ENCODE data around the gene DLX1. TPM values are rescaled to one million over a fixed set of nuclear protein-coding genes. Genes with fewer than 3 reads are reported as not detected.

DLX1 gene
- total RNA-seq, 2 donors from 2014 or later: not detected

DNA sequence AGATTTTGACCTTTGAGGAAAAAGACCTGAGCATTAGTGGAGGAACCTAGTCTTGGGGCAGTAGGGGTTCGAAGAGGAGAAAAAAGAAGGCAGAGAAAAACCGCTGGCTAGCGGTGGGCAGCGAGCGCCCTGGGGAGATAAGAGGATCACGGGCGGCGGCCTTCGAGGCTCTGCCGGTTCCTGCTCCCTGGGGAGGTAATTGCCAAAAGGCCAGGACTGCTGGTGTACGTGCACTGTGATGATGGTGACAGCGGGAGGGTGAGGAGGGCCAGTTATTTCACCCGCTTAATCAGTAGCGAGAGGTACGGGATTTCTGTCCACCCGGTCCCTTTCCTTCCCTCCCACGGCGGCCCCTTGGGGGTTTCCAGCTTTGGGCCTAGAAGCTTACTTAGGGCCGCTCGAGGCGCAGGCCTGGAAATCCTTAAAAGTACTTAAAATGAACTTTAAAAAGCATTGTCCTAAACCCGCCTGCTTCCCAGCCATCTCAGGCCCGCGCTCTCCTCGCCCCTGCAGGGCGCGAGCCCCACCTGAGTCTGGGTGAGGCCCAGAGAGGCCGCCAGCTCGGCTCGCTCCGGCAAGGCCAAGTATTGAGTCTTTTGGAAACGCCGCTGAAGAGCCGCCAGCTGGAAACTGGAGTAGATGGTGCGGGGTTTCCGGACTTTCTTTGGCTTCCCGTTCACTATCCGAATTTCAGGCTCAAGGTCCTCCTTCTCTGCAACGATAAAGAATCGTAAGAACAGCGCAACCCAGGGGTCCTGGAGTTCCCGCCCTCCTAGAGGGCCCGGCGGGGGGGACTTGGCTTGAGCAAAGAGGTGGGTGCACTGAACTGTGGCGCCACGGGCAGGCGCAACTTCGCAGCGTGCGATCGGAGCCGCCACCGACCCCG lies 15.9 kb downstream of the DLX1 start:
- H3K27me3 Mint-ChIP-seq: peaks cover 81% of the 10 kb centered on the region
- DNase-seq: no peak

DNA sequence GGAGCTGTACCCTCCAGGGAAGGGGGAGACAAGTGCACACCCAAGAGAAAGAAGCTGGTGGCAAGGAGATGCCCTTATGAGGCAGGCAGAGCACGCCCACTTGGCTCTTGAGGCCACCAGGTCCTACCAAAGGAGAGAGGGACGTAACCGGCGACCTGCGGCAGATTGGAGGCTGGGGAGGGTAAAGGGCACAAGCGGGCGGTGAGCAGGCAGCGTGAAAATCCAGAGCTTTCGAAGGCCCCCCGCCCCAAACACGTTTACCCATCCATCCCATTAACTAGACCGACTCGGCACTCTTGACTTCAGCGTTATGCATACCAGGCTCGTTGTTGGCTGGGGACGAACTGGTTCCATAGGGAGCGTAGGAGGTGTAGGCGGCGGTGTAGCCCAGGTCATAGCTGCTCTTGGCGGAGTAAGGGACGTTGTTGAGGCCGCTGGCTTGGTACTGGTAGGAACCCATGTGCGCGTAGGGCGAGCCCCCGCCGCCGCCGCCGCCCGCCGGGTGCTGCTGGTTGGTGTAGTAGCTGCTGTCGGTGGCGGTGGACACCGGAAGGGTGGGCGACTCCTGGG lies 16.6 kb downstream of the DLX1 start:
- Mint-ChIP-seq H3K4me1 (peaks cover 39% of the 10 kb centered on the region), H3K36me3 (ENCODE audit: low read depth) (peaks cover 6% of the 10 kb centered on the region), H3K4me3 (peak overlapping the region; percentile 94), H3K27ac (peak overlapping the region; percentile 54), H3K27me3 (peaks cover 81% of the 10 kb centered on the region)
- DNase-seq (no peak), ATAC-seq (peak; percentile 9)
- no peaks in the 10 kb centered on the region for H3K9me3 ChIP-seq (ENCODE audit: control insufficient read depth, low read length, poor library complexity, severe bottlenecking)

More for the DNA sequence above, 15.9 kb downstream of the DLX1 start:
- Mint-ChIP-seq H3K4me3 (peak overlapping the region; percentile 94), H3K36me3 (ENCODE audit: low read depth) (peaks cover 6% of the 10 kb centered on the region), H3K27ac (peak overlapping the region; percentile 54), H3K4me1 (peaks cover 41% of the 10 kb centered on the region)
- ATAC-seq: no peak
- no peaks in the 10 kb centered on the region for H3K9me3 ChIP-seq (ENCODE audit: control insufficient read depth, low read length, poor library complexity, severe bottlenecking)

GRCh38 chr2:172102391-172103359 lies 17.4 kb downstream of the DLX1 start, which contains the start of gene DLX2:
TSS of gene DLX2 (minus strand) at chr2:172102900. CDS start at chr2:172102538, 362 bp downstream.
- DNase-seq: peak in 2 of 3 donors; percentile 48 to 49
- H3K36me3 Mint-ChIP-seq (ENCODE audit: low read depth): peaks cover 6% of the 10 kb centered on the region
- peaks cover 40% of the 10 kb centered on the region for H3K4me1 Mint-ChIP-seq
- H3K4me3 Mint-ChIP-seq: peak within 1 kb of the TSS; percentile 94
- H3K27ac Mint-ChIP-seq: peak within 1 kb of the TSS; percentile 77
- peaks cover 81% of the 10 kb centered on the region for H3K27me3 Mint-ChIP-seq
- ATAC-seq: peak; percentile 51
- no peaks in the 10 kb centered on the region for H3K9me3 ChIP-seq (ENCODE audit: control insufficient read depth, low read length, poor library complexity, severe bottlenecking)

DNA sequence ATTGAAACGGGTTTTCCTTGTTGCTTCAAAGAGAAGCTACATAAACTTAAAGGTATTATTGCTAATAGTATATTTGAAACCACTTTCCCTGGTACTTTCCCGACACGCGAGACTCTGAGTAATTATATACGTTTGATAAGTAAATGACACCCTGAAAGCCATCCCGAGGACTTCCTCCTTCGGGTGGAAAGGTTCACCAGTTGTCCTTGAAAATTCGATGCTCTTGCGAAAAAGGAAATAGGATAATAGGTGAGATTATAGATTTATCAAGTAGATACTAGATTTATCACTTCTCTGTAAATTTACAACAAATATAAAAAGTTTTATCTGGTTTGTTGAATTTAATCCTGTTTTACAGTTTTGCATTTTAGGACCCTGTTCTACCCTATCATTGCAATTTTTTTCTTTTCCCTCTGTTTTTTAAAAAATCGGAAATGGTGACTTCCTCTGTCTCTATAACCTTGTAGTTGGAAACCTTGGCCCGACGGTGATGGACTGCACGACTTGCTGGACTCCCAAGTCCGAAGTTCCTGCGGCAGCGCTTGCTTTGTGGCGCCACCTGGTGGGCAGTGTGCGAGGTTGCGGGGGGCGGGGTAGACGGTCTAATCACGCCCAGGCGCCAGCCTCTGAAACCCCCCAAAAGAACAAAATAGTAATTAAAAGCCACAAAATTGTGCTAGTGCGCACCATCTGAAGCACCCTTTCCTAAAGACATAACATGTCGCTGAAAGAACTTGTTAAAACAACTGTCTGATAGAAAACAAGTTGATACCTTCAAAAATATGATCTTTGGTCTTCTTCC lies 18.4 kb downstream of the DLX1 start:
- DNase-seq: peak; percentile 52 to 60 (median 59)
- Mint-ChIP-seq H3K4me3 (peak overlapping the region; percentile 94), H3K27me3 (peaks cover 83% of the 10 kb centered on the region), H3K27ac (peak overlapping the region; percentile 77), H3K36me3 (ENCODE audit: low read depth) (peaks cover 3% of the 10 kb centered on the region), H3K4me1 (peaks cover 42% of the 10 kb centered on the region)
- no peaks in the 10 kb centered on the region for H3K9me3 ChIP-seq (ENCODE audit: control insufficient read depth, low read length, poor library complexity, severe bottlenecking)
- peak; percentile 54 for ATAC-seq

DNA sequence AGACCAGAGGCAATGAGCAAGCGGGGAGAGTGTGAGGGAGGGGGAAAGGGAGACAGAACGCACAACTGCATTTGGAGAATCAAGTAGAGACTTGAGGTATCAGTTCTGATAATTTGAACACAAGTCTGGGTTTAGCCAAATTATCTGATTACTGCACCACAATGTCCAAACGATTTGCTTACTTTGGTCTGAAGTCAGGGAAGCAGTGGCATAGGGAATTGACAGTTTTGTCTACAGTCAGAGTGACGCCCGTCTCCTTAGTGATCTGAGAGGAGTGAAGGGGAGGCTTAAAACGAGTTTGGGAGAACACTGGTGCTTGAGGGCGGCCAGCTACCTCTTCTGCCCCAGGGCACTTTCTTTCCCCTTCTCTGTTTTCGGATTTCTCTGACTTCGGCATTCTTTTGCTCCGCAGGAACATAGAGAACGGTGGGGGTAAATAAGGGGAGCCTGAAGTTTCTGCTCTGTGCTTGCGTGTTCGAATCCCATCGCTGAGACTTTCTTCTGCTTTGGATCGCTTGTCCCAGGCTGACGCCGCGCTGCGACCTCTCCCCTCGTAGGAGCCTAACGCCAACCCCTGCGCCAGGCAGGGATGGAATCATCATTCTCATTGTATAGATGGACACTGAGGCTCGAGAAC lies 20.3 kb downstream of the DLX1 start:
- peaks cover 42% of the 10 kb centered on the region for H3K4me1 Mint-ChIP-seq
- H3K27ac Mint-ChIP-seq: no peak overlapping the region
- peaks cover 2% of the 10 kb centered on the region for H3K36me3 Mint-ChIP-seq (ENCODE audit: low read depth)
- no peak for DNase-seq
- peak overlapping the region; percentile 31 for H3K4me3 Mint-ChIP-seq
- no peaks in the 10 kb centered on the region for H3K9me3 ChIP-seq (ENCODE audit: control insufficient read depth, low read length, poor library complexity, severe bottlenecking)
- peaks cover 89% of the 10 kb centered on the region for H3K27me3 Mint-ChIP-seq
- no peak for ATAC-seq

DNA sequence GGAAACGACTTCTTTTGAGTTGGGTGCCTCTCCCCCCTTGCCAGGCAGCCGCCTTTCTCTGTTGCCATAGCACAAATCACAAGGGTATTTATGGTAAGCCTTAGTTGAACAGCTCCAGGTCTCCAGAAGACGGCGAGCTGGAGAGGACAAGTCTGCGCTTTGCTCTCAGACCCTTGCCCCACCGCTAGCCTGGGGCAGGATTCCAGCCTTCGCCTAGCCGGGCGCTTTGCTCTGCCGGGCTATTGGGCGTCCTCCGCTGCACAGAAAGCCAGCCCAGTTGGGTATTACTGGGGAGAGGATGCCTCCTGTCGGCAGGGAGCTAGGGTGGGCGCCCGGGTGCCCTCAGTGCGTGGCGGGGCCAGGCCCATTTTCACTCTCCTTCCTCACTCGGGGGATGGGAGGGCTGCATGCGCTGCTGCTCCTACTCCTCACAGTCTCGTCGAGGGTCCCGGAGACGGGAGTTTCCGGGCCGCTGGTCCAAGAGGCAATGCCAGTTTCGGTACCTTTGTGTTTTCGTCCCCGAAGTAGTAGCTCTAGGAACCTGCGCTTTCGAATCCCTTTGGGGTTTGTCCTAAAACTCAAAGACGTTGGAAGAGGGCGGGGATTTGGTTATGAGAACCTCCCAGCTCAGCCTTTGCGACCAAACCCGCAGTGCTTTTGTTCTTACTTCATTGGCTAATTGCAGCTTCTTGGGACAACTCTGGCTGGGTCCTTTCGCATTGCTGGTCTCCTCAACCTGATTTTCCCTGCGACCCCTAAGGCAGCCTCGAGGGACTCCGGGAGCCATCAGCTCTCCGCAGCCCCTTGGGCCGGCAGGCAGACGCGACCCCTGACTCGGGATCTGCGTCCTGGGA lies 21.0 kb downstream of the DLX1 start:
- peak; percentile 39 for ATAC-seq
- peaks cover 82% of the 10 kb centered on the region for H3K27me3 Mint-ChIP-seq
- H3K4me1 Mint-ChIP-seq: peaks cover 37% of the 10 kb centered on the region
- peaks cover 2% of the 10 kb centered on the region for H3K36me3 Mint-ChIP-seq (ENCODE audit: low read depth)
- no peaks in the 10 kb centered on the region for H3K9me3 ChIP-seq (ENCODE audit: control insufficient read depth, low read length, poor library complexity, severe bottlenecking)
- DNase-seq: no peak
- H3K27ac Mint-ChIP-seq: no peak overlapping the region
- peak overlapping the region; percentile 45 for H3K4me3 Mint-ChIP-seq

GRCh38 chr2:172107690-172108586 lies 22.6 kb downstream of the DLX1 start:
- Mint-ChIP-seq H3K27me3 (peaks cover 66% of the 10 kb centered on the region), H3K36me3 (ENCODE audit: low read depth) (peaks cover 2% of the 10 kb centered on the region), H3K4me1 (peaks cover 26% of the 10 kb centered on the region), H3K27ac (peak overlapping the region; percentile 14), H3K4me3 (peak overlapping the region; percentile 39)
- DNase-seq: no peak
- no peaks in the 10 kb centered on the region for H3K9me3 ChIP-seq (ENCODE audit: control insufficient read depth, low read length, poor library complexity, severe bottlenecking)
- ATAC-seq: no peak

GRCh38 chr2:172108587-172108930 lies 23.3 kb downstream of the DLX1 start:
- DNase-seq: no peak
- H3K27me3 Mint-ChIP-seq: peaks cover 67% of the 10 kb centered on the region
- ATAC-seq: no peak
- no peak overlapping the region for H3K4me3 Mint-ChIP-seq
- H3K4me1 Mint-ChIP-seq: peaks cover 22% of the 10 kb centered on the region
- peaks cover 2% of the 10 kb centered on the region for H3K36me3 Mint-ChIP-seq (ENCODE audit: low read depth)
- no peaks in the 10 kb centered on the region for H3K9me3 ChIP-seq (ENCODE audit: control insufficient read depth, low read length, poor library complexity, severe bottlenecking)
- no peak overlapping the region for H3K27ac Mint-ChIP-seq

- Mint-ChIP-seq H3K4me3 (no peak overlapping the region), H3K27me3 (peaks cover 65% of the 10 kb centered on the region), H3K4me1 (peaks cover 16% of the 10 kb centered on the region), H3K36me3 (ENCODE audit: low read depth) (peaks cover 2% of the 10 kb centered on the region), H3K27ac (no peak overlapping the region)
- no peaks in the 10 kb centered on the region for H3K9me3 ChIP-seq (ENCODE audit: control insufficient read depth, low read length, poor library complexity, severe bottlenecking)
- ATAC-seq (no peak), DNase-seq (no peak)
Observed at GRCh38 chr2:172109256-172109987, 24.1 kb downstream of the DLX1 start.
